Smooth muscle cell (in vitro differentiated cells): ENCODE measurements around the gene NFS1. TPM values are rescaled to one million over a fixed set of nuclear protein-coding genes. Genes with fewer than 3 reads are reported as not detected.

Source experiments
- DNase-seq: peaks from one replicate; lab custom pipeline; 2025; ENCODE audit not compliant: unreplicated experiment; lab: John Stamatoyannopoulos, UW
- H2AFZ ChIP-seq: fragments of 200-600 bp; sonication (generic); 2 replicates; pipeline ENCODE4 v1.6.0; 2016; ENCODE audit warnings: antibody characterized with exemption, low read depth, mild to moderate bottlenecking
- H3F3A ChIP-seq: fragments of 200-600 bp; sonication (generic); 2 replicates; pipeline ENCODE4 v1.6.0; 2017; ENCODE audit warnings: antibody characterized with exemption, low read depth
- H3K27ac ChIP-seq: fragments of 200-600 bp; sonication (generic); 2 replicates; pipeline ENCODE4 v1.5.1; 2016; ENCODE audit warnings: low read depth, mild to moderate bottlenecking
- H3K27me3 ChIP-seq: fragments of 200-600 bp; sonication (generic); 2 replicates; pipeline ENCODE4 v1.6.1; 2016; ENCODE audit warnings: low read depth, mild to moderate bottlenecking
- H3K36me3 ChIP-seq: fragments of 200-600 bp; sonication (generic); 2 replicates; pipeline ENCODE4 v1.5.1; 2016; ENCODE audit warnings: low read depth
- H3K4me1 ChIP-seq: fragments of 200-600 bp; sonication (generic); 2 replicates; pipeline ENCODE4 v1.5.1; 2016; ENCODE audit warnings: low read depth
- H3K4me2 ChIP-seq: fragments of 200-600 bp; sonication (generic); 2 replicates; pipeline ENCODE4 v1.6.0; 2016; ENCODE audit warnings: mild to moderate bottlenecking
- H3K4me3 ChIP-seq: fragments of 200-600 bp; sonication (generic); 2 replicates; pipeline ENCODE4 v1.5.1; 2016; ENCODE audit warnings: mild to moderate bottlenecking
- H3K79me2 ChIP-seq: fragments of 200-600 bp; sonication (generic); 2 replicates; pipeline ENCODE4 v1.6.0; 2016; ENCODE audit warnings: low read depth, mild to moderate bottlenecking
- H3K9ac ChIP-seq: fragments of 200-600 bp; sonication (generic); 2 replicates; pipeline ENCODE4 v1.6.0; 2016; ENCODE audit warnings: low read depth
- H3K9me3 ChIP-seq: fragments of 200-600 bp; sonication (generic); replicated peaks from 2 replicates; pipeline ENCODE4 v1.5.1; 2016; ENCODE audit warnings: low read depth
- H4K20me1 ChIP-seq: fragments of 200-600 bp; sonication (generic); 2 replicates; pipeline ENCODE4 v1.6.0; 2016; ENCODE audit warnings: low read depth
- WGBS: methylation state at CpG from one replicate; pipeline ENCODE4 v1.1.7; 2016; ENCODE audit warnings: low lambda C conversion rate; 5-methylcytosine and 5-hydroxymethylcytosine counted together
- polyA plus RNA-seq: library from polyadenylated mRNA; unstranded; fragments of >200 nt; fragmentation: Nextera tagmentation; extraction: Ambion mirVana; gene quantifications from 2 replicates; pipeline ENCODE4 v1.2.1, GENCODE V29; 2016
- total RNA-seq: library from RNA; depleted of rRNA; stranded (reverse); fragments of >200 nt; gene quantifications from 2 replicates; pipeline ENCODE4 v1.2.3, GENCODE V29; 2014
- TF ChIP-seq, protein P1 (sequence below): fragments of 200-600 bp; sonication (generic); IDR thresholded peaks from 2 replicates; pipeline ENCODE4 v1.5.1; 2017; ENCODE audit warnings: borderline replicate concordance, mild to moderate bottlenecking, antibody characterized with exemption; ENCODE audit not compliant: insufficient read depth, poor library complexity, severe bottlenecking

NFS1 gene
- total and polyA plus RNA-seq, 2 experiments from 2014 or later = 25.3 to 35.1 TPM

DNA sequence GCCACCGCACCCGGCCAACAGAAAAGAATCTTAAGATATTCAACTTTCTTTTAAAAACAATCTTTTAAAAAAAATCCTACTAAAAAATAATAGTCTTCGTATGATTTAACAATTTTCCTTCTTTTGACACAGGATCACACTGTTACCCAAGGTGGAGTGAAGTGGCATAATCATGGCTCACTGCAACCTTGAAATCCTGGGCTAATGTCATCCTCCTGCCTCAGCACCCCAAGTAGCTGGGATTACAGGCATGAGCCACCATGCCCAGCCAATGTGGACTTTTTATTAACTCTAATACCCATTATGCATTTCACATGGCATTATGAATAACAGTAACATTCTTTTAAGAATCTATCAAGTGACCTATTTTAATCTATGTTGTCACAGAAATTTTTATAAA, 22.1 kb upstream of the NFS1 start:
- H3K27me3 ChIP-seq = no peaks in the 10 kb centered on the region
- no peak overlapping the region for H2AFZ ChIP-seq
- peak overlapping the region; percentile 19 for H3K27ac ChIP-seq
- DNase-seq = no peak
- no peak overlapping the region for H3K4me2 ChIP-seq
- no peak overlapping the region for H3K4me3 ChIP-seq
- peaks cover 100% of the 10 kb centered on the region for H4K20me1 ChIP-seq
- H3K9me3 ChIP-seq = no peaks in the 10 kb centered on the region
- no peak overlapping the region for H3K9ac ChIP-seq
- peaks cover 99% of the 10 kb centered on the region for H3K79me2 ChIP-seq
- H3F3A ChIP-seq = peaks cover 43% of the 10 kb centered on the region
- WGBS = 100% methylated on average over 3 of the region's 3 CpGs
- peaks cover 64% of the 10 kb centered on the region for H3K36me3 ChIP-seq
- no peaks in the 10 kb centered on the region for H3K4me1 ChIP-seq
- TF ChIP-seq, protein P1, sequence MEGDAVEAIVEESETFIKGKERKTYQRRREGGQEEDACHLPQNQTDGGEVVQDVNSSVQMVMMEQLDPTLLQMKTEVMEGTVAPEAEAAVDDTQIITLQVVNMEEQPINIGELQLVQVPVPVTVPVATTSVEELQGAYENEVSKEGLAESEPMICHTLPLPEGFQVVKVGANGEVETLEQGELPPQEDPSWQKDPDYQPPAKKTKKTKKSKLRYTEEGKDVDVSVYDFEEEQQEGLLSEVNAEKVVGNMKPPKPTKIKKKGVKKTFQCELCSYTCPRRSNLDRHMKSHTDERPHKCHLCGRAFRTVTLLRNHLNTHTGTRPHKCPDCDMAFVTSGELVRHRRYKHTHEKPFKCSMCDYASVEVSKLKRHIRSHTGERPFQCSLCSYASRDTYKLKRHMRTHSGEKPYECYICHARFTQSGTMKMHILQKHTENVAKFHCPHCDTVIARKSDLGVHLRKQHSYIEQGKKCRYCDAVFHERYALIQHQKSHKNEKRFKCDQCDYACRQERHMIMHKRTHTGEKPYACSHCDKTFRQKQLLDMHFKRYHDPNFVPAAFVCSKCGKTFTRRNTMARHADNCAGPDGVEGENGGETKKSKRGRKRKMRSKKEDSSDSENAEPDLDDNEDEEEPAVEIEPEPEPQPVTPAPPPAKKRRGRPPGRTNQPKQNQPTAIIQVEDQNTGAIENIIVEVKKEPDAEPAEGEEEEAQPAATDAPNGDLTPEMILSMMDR = no peak

DNA sequence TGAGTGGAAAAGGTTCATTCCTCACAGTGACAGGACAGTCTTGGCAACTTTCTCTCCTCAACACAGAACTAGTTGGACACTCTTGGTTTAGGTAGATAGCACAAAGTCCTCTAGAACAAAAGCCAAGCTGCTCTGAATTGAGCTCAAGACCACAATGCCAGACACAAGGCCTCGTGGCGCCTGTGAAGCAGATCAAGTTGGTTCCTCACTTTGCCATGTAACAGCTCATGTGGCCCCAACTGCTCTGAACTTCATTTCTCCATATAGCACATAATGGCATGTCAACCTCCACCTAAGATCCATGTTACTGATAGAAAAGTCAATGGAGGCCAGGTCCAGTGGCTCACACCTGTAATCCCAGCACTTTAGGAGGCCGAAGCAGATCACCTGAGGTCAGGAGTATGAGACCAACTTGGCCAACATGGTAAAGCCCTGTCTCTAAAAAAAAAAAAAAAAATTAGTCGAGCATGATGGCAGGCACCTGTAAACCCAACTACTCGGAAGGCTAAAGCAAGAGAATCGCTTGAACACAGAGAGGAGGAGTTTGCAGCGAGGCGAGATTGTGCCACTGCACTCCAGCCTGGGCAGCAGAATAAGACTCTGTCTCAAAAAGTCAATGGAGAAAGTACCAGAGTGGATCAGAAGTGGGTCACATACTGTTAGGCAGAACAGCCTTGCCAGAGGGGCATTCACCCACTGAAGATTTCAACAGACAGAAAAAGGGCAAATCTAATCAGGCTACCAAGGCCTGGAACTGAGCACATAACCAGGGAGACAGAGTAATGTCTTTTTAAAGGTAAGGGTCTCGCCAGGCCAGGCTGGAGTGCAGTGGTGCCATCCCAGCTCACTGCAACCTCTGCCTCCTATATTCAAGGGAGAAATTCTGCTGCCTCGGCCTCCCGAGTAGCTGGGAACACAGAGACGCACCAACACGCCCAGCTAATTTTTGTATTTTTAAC, 21.3 kb upstream of the NFS1 start:
- H3K9me3 ChIP-seq = no peaks in the 10 kb centered on the region
- no peaks in the 10 kb centered on the region for H3K4me1 ChIP-seq
- H3K79me2 ChIP-seq = peaks cover 99% of the 10 kb centered on the region
- TF ChIP-seq, protein P1 = no peak
- no peaks in the 10 kb centered on the region for H3K27me3 ChIP-seq
- H3K9ac ChIP-seq = no peak overlapping the region
- no peak overlapping the region for H2AFZ ChIP-seq
- no peak overlapping the region for H3K4me2 ChIP-seq
- H3K36me3 ChIP-seq = peaks cover 63% of the 10 kb centered on the region
- H3F3A ChIP-seq = peaks cover 49% of the 10 kb centered on the region
- no peak for DNase-seq
- peaks cover 100% of the 10 kb centered on the region for H4K20me1 ChIP-seq
- no peak overlapping the region for H3K4me3 ChIP-seq
- WGBS = 98% methylated on average over 13 of the region's 13 CpGs
- H3K27ac ChIP-seq = peak overlapping the region; percentile 19

DNA sequence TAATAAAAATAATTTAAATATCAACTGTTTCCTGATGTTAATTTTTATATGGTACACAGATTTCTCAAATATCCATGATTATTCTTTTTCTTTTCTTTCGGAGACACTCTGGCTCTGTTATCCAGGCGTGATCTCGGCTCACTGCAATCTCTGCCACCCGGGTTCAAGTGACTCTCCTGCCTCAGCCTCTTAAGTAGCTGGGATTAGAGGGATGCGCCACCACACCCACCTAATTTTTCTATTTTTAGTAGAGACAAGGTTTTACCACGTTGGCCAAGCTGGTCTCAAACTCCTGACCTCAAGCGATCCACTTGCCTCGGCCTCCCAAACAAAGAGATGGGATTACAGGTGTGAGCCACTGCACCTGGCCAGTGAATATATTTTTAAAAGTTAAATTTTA, 20.6 kb upstream of the NFS1 start:
- H3K79me2 ChIP-seq = peaks cover 99% of the 10 kb centered on the region
- H3K9ac ChIP-seq = no peak overlapping the region
- no peak overlapping the region for H2AFZ ChIP-seq
- no peaks in the 10 kb centered on the region for H3K27me3 ChIP-seq
- DNase-seq = no peak
- no peak overlapping the region for H3K4me3 ChIP-seq
- H3K4me2 ChIP-seq = no peak overlapping the region
- H4K20me1 ChIP-seq = peaks cover 100% of the 10 kb centered on the region
- WGBS = 73% methylated on average over 8 of the region's 8 CpGs
- TF ChIP-seq, protein P1 = no peak
- peaks cover 70% of the 10 kb centered on the region for H3K36me3 ChIP-seq
- H3K4me1 ChIP-seq = no peaks in the 10 kb centered on the region
- no peaks in the 10 kb centered on the region for H3K9me3 ChIP-seq
- H3F3A ChIP-seq = peaks cover 53% of the 10 kb centered on the region
- H3K27ac ChIP-seq = no peak overlapping the region
